Epithelial cell of proximal tubule (primary cell): ENCODE data around the gene TMEM184B. TPM values are rescaled to one million over a fixed set of nuclear protein-coding genes. Genes with fewer than 3 reads are reported as not detected.

Source experiments
- DNase-seq: peaks from one replicate; pipeline ENCODE4 v3.0.0-alpha.2; 2011; ENCODE audit warnings: low read depth
- H3K4me3 ChIP-seq: 2 replicates; pipeline ENCODE4 v1.5.1; 2011; ENCODE audit warnings: low read depth, mild to moderate bottlenecking, low read length
- total RNA-seq: library from RNA; depleted of rRNA; stranded (reverse); fragments of >200 nt; gene quantifications from 2 replicates; pipeline ENCODE4 v1.2.3, GENCODE V29; 2015
- TF ChIP-seq, protein P1 (sequence below): conservative IDR thresholded peaks from 2 replicates; pipeline ENCODE4 v1.5.1; 2012; ENCODE audit warnings: low read depth, mild to moderate bottlenecking, low read length

The TMEM184B gene
- total RNA-seq, 1 donor from 2014 or later = 90.2 TPM

DNA sequence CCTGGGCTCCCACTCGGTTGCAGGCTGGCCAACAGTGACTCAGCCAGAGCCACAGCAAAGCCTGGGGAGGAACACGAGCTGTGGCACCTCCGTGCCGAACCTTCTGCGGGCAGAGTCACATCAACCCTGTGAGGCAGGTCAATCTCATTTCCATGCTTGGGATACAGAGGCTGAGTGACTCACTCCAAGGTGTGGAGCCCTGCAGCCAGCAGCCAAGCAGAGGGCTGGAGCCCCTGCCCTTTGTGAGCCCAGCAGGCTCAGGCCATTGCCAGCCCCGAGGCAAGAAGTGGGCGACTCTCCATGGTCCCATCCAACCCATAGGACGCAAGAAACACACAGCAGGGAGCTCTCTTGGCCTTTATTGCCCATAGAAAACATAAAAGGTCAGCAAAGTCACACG lies 23.1 kb upstream of the TMEM184B start:
- DNase-seq = no peak
- TF ChIP-seq, protein P1, sequence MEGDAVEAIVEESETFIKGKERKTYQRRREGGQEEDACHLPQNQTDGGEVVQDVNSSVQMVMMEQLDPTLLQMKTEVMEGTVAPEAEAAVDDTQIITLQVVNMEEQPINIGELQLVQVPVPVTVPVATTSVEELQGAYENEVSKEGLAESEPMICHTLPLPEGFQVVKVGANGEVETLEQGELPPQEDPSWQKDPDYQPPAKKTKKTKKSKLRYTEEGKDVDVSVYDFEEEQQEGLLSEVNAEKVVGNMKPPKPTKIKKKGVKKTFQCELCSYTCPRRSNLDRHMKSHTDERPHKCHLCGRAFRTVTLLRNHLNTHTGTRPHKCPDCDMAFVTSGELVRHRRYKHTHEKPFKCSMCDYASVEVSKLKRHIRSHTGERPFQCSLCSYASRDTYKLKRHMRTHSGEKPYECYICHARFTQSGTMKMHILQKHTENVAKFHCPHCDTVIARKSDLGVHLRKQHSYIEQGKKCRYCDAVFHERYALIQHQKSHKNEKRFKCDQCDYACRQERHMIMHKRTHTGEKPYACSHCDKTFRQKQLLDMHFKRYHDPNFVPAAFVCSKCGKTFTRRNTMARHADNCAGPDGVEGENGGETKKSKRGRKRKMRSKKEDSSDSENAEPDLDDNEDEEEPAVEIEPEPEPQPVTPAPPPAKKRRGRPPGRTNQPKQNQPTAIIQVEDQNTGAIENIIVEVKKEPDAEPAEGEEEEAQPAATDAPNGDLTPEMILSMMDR = no peak
- no peak overlapping the region for H3K4me3 ChIP-seq

DNA sequence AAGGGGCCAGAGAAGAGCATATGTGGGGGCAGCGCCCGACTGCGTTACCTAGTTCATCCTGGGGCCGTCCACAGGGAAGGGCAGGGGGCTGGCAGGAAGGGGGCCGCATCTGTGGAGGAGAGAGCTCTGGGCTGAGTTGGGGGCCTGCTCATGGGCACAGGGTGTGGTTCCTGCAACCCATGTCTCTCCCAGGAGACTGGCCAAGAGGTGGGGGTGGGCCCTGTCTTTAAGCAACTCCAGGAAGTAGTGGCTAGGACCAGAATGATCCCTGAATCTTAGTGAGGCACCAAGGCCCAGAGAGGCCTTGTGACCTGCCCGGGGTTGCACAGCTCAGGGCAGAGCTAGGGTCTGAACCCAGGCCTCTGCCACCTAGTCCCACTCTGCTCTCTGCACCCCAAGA lies 22.5 kb upstream of the TMEM184B start:
- TF ChIP-seq, protein P1 = no peak
- H3K4me3 ChIP-seq = no peak overlapping the region
- no peak for DNase-seq

DNA sequence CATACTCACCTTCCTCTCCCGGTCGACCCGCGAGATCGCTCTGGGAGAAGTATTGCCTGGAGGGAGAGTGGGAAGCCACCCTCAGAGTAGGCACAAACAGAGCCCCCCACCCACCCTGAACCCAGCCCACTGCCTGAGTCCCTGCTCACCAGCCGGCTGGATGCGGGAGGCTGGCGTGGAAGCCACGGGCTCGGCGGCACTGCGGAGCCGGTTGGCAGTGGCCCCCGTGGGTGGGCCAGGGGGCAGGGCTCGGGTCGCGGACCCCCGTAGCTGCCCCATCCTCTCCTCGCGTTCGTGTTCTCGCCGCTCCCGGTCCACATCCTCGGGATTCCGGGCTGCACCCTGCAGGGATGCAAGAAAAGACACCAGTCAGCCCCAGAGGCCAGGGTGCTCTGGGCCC lies 21.4 kb upstream of the TMEM184B start:
- no peak for DNase-seq
- no peak overlapping the region for H3K4me3 ChIP-seq
- TF ChIP-seq, protein P1 = no peak

DNA sequence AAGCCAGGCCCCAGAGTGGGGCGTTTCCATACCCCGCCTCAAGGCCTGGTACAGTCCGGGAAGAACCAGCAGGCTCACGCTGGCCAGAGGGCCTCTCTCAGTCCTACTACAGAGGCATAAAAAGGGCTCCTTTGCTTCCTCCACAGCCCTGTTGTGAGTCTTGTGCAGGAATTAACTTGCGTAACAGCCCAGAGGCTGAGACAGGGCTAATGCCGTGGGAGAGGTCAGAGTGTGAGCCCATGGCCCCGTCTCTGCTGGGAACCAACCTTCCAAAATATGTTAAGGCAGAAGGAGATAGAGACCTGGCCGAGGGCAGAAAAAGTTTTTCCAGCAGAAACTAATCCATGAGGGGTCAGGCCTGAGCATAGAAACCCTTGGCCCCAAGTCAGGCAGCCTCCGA lies 19.9 kb upstream of the TMEM184B start:
- DNase-seq = no peak
- H3K4me3 ChIP-seq = no peak overlapping the region
- TF ChIP-seq, protein P1 = no peak

DNA sequence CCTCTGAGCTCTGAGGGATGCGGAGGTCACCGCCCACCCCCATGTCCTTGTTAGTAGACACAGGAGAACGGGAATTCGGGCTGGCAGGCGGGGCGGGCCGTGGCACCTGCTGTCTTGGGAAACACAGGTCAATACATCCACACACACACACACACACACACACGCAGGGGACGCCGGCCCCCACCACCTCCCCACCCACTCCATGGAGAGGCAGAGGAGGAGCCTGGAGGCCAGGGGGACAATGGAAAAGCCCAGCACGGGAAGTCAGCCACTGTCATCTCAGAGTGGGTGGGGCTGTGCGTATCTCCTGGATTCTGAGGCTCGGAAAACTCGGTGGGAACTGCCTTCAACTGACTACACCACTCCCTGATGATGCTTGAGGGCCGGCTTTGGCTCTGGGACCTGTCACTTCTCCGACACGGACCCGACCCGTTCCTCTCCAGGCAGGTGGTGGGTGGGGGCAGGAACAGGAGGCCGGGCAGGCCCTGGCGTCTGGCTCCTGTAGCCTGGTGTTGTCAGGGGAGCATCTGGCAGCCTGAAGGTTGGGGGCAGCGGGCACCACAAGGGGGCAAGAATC lies 18.5 kb upstream of the TMEM184B start:
- TF ChIP-seq, protein P1 = no peak
- DNase-seq = no peak
- no peak overlapping the region for H3K4me3 ChIP-seq

DNA sequence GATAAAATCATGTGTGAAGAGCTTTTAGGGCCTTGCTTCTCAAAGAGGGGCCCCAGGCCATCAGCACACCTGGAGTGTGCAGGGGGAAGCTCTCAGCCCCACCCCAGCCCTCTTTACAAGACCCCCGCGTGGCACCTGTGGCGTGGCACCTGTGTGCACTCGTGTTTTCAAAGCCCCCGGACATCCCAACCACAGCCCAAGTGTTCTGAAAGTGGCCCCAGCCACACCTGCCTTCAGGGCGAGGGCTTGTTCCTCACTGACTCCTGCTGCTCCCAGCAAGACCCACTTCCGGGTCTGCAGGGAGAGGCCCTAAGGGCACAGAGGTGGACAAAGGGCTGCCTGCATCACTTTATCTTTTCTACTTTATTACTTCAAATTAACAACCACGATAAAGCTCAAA lies 17.5 kb upstream of the TMEM184B start:
- DNase-seq = no peak
- TF ChIP-seq, protein P1 = no peak
- H3K4me3 ChIP-seq = no peak overlapping the region

DNA sequence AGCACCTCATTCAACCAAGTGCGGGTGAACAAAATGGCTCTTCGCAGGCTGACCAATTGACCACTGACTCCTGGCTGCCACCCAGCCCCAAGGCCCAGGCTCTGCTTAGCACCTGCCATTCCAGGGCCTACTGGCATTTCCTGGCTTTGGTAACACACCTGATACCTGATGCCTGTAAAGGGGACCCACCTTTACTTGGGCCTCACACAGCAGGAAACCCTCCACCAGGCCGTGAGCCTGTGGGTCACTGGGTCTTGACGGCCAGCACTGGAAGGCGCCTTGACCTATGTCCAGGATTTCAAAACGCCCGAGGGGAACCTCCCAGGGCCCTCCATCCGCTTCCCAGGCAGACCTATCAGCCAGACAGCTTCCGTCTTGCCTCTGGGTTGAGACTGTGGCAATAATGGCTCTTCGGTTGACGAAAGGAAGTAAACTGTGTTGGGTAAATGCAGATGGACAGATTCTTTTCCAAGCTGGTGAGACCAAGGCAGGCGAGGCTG lies 16.8 kb upstream of the TMEM184B start:
- DNase-seq = no peak
- TF ChIP-seq, protein P1 = no peak
- no peak overlapping the region for H3K4me3 ChIP-seq
